Effector memory CD8-positive, alpha-beta T cell (primary cell): ENCODE results near the gene UTP15.

Experiments used
- ATAC-seq: fragments of 150-1000 bp; cut with Tn5 transposase; replicated peaks from 2 replicates; pipeline ENCODE4 v1.10.0; 2021; ENCODE audit warnings: mild to moderate bottlenecking, moderate library complexity
- DNase-seq, 3 experiments: peaks; one replicate each; pipeline ENCODE4 v3.0.0; 2021
- H3K27ac Mint-ChIP-seq, 2 donors: one replicate each; pipeline ENCODE4 v1.8.0; 2022; ENCODE audit warnings: mild to moderate bottlenecking in 2 of 2, mixed read lengths in 2 of 2, moderate library complexity in 2 of 2
- H3K27me3 Mint-ChIP-seq, 2 donors: one replicate each; pipeline ENCODE4 v1.8.0; 2022; ENCODE audit warnings: mixed read lengths in 2 of 2
- H3K36me3 Mint-ChIP-seq: one replicate; pipeline ENCODE4 v1.8.0; 2022; ENCODE audit warnings: mild to moderate bottlenecking, moderate library complexity, mixed read lengths; ENCODE audit not compliant: insufficient read depth
- H3K4me1 Mint-ChIP-seq, 2 donors: one replicate each; pipeline ENCODE4 v1.8.0; 2022; ENCODE audit warnings: low read depth in 2 of 2, mixed read lengths in 2 of 2
- H3K4me3 Mint-ChIP-seq, 2 donors: one replicate each; pipeline ENCODE4 v1.8.0; 2022; ENCODE audit warnings: mild to moderate bottlenecking in 2 of 2, mixed read lengths in 2 of 2, moderate library complexity in 2 of 2
- H3K9me3 Mint-ChIP-seq, 2 donors: one replicate each; pipeline ENCODE4 v1.8.0; 2022; ENCODE audit warnings: mixed read lengths in 2 of 2

The UTP15 gene

DNA sequence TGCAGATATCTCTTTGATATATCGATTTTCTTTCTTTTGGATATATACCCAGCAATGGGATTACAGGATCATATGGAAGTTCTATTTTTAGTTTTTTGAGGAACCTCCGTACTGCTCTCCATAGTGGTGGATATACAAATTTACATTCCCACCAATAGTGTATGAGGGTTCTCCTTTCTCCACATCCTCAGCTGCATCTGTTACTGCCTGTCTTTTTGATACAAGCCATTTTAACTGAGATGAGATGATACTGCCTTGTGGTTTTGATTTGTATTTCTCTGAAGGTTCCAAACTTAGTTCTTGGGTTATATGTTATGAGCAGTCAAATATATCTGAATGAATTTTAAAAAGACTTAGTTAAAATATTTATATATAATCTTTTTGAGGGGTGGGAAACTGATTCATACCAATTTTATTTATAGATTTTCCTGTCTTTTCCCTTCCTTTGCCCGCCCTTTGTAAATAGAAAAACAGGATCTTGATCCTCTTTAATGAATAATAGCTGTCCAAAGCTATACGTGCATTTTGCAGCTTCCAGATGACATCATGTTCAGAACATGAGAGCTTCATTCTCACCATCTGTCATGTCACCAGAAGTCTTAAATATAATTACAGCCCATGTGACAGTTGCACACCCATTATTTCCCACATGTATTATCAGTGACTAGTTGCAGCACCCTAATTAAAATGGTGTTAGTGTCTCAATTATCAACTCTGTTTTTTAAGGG is 54.2 kb downstream of the UTP15 start:
- Mint-ChIP-seq H3K27me3 (peaks cover 15 to 60% of the 10 kb centered on the region in 2 donors), H3K27ac (no peak overlapping the region), H3K4me1 (no peaks in the 10 kb centered on the region), H3K9me3 (no peaks in the 10 kb centered on the region), H3K36me3 (no peaks in the 10 kb centered on the region), H3K4me3 (no peak overlapping the region)
- no peak for DNase-seq
- ATAC-seq: no peak

DNA sequence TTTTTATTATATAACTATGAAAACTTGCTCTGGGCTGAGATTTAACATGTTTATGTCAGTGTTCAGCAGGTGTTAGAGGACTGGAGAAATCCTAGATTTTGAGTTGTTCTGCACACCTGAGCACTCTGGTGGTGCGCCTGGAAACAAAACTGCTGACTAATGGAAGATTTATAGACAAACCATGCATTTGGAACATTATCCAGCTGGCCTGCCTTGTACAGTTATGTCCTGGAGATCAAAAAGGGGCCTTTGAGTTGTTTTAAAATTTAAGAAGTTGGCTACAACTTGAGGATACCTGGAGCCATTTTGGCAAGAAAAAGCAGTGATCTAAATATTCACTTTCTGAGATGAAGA is 54.8 kb downstream of the UTP15 start:
- no peak for DNase-seq
- ATAC-seq: no peak
- Mint-ChIP-seq H3K4me1 (no peaks in the 10 kb centered on the region), H3K27me3 (peaks cover 10 to 60% of the 10 kb centered on the region in 2 donors), H3K4me3 (no peak overlapping the region), H3K9me3 (no peaks in the 10 kb centered on the region), H3K36me3 (no peaks in the 10 kb centered on the region), H3K27ac (no peak overlapping the region)

- Mint-ChIP-seq H3K4me1 (no peaks in the 10 kb centered on the region), H3K27ac (no peak overlapping the region)
Observed at GRCh38 chr5:73623060-73623459, 57.5 kb downstream of the UTP15 start.

GRCh38 chr5:73623901-73624404 is 58.4 kb downstream of the UTP15 start:
- ATAC-seq (no peak), DNase-seq (no peak)
- Mint-ChIP-seq H3K4me1 (no peaks in the 10 kb centered on the region), H3K9me3 (no peaks in the 10 kb centered on the region), H3K27me3 (peaks cover 12 to 71% of the 10 kb centered on the region in 2 donors), H3K27ac (no peak overlapping the region), H3K4me3 (no peak overlapping the region), H3K36me3 (no peaks in the 10 kb centered on the region)

More at GRCh38 chr5:73623060-73623459, 57.5 kb downstream of the UTP15 start:
- Mint-ChIP-seq H3K27me3 (peaks cover 9 to 65% of the 10 kb centered on the region in 2 donors), H3K9me3 (no peaks in the 10 kb centered on the region), H3K4me3 (no peak overlapping the region), H3K36me3 (no peaks in the 10 kb centered on the region)
- DNase-seq (no peak), ATAC-seq (no peak)

- no peak for ATAC-seq
- DNase-seq: no peak
- Mint-ChIP-seq H3K27ac (no peak overlapping the region), H3K36me3 (no peaks in the 10 kb centered on the region), H3K4me1 (no peaks in the 10 kb centered on the region), H3K9me3 (no peaks in the 10 kb centered on the region), H3K4me3 (peak overlapping the region; percentile 64 to 78), H3K27me3 (peaks cover 15 to 69% of the 10 kb centered on the region in 2 donors)
Observed at GRCh38 chr5:73624888-73625287, 59.3 kb downstream of the UTP15 start.

DNA sequence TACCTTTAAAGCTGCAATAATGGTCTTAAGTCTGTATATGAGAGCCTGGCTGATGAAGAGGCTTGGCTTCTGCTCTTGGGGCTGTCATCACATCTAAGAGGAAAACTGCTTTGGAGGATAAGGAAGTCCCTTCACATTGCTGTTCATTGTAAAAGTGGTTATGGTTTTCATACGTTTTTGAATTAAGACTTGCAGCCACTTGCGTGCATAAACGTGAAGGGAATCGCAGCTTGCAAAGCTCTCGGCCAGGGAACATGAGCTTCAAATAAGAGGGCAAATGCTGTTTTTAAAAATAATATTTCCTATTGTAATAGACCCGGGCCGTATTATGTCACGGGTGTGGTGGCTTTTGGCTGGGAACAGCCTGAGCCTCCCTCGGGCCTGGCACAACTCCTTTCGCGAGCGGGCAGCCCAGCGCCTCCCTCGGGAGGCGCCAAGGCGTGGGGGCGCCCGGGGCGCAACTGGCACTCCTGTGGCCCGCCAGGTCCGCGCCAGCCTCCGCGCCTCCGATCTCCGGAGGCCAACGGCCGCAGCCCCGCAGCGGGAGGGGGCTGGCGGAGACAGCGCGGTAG is 59.9 kb downstream of the UTP15 start:
- Mint-ChIP-seq H3K36me3 (no peaks in the 10 kb centered on the region), H3K4me3 (peak overlapping the region; percentile 64 to 78), H3K4me1 (no peaks in the 10 kb centered on the region), H3K27me3 (peaks cover 15 to 63% of the 10 kb centered on the region in 2 donors), H3K9me3 (no peaks in the 10 kb centered on the region), H3K27ac (no peak overlapping the region)
- ATAC-seq (no peak), DNase-seq (no peak)

DNA sequence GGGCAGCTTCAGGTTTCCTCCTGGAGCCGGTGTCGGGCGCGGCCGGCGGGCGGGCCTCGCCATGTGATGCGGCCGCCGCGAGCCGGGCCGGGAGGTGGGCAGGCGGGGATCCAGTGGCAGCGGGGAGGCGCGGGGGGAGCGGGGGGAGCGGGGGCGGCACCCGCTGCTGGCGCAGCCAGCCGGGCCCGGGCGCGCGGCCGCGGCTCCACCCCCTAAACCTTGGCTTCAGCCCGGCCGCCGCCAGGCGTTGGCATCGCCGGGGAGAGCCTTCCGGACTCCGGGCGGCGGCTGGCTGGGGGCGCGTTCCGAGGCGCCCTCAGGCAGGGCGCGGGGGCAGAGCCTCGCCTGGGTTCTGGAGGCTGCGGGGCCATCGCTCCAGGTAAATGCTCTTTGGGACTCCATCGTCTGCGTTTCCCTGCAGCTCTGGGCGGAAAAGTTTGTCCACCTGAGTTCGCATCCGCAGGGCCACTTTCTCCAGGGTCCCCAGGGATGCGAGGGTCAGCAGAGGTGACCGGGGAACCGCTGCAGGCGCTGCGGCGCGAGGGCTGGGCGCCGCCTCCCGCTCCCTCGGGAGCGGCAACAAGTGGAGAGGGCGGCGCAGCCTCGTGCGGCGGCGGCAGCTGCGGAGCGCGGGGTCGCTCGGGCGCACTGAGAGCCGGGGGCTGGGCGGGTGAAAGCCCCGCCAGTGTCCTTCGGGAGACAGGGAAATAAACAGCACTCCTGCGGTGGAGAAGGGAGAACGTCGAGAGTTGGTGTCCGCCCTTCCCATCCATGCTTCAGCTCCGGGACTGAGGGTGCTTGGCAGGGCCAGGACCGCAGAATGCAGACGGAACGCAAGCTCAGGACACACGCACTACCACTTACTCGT is 60.6 kb downstream of the UTP15 start, which contains the start of gene ARHGEF28:
TSS of gene ARHGEF28 (plus strand) at position 253 of the 868 bp plus-strand sequence. CDS start 58,656 bp downstream, outside the sequence.
- DNase-seq (peak; percentile 7 to 33 (median 32)), ATAC-seq (peak; percentile 90)
- Mint-ChIP-seq H3K27ac (no peak within 1 kb of the TSS), H3K4me3 (peak within 1 kb of the TSS; percentile 64 to 78), H3K27me3 (peaks cover 15 to 56% of the 10 kb centered on the region in 2 donors), H3K36me3 (no peaks in the 10 kb centered on the region), H3K9me3 (no peaks in the 10 kb centered on the region), H3K4me1 (no peaks in the 10 kb centered on the region)

- Mint-ChIP-seq H3K9me3 (no peaks in the 10 kb centered on the region), H3K27me3 (peaks cover 15 to 51% of the 10 kb centered on the region in 2 donors), H3K36me3 (no peaks in the 10 kb centered on the region), H3K4me3 (peak overlapping the region; percentile 57 to 62), H3K4me1 (no peaks in the 10 kb centered on the region), H3K27ac (no peak overlapping the region)
- ATAC-seq (no peak), DNase-seq (no peak)
Observed at GRCh38 chr5:73626814-73627313, 61.3 kb downstream of the UTP15 start.

DNA sequence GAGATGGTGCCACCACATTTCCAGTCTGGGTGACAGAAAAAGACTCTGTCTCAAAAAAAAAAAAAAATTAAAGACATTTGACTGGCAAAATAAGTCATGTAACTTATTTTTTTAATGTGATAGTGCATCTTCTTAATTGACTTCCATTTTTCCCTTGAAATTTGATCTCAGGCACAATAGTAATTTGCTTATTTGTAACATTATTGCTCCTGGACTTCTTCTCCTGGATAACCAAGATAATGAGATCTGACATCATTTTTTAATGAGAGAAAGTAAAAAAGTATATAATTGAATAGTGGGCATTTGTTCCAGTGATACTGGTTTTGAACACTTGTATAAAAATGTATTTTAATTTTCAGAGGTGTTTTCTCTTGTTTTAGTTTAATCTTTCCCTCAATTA is 63.9 kb downstream of the UTP15 start:
- Mint-ChIP-seq H3K27me3 (peaks cover 5 to 32% of the 10 kb centered on the region in 2 donors), H3K36me3 (no peaks in the 10 kb centered on the region), H3K4me1 (no peaks in the 10 kb centered on the region), H3K4me3 (no peak overlapping the region), H3K9me3 (no peaks in the 10 kb centered on the region), H3K27ac (no peak overlapping the region)
- DNase-seq (no peak), ATAC-seq (no peak)

GRCh38 chr5:73630765-73631164 is 65.2 kb downstream of the UTP15 start:
- Mint-ChIP-seq H3K4me1 (no peaks in the 10 kb centered on the region), H3K27ac (no peak overlapping the region), H3K36me3 (no peaks in the 10 kb centered on the region), H3K9me3 (no peaks in the 10 kb centered on the region), H3K27me3 (peaks cover 5 to 26% of the 10 kb centered on the region in 2 donors), H3K4me3 (no peak overlapping the region)
- DNase-seq: no peak
- no peak for ATAC-seq

DNA sequence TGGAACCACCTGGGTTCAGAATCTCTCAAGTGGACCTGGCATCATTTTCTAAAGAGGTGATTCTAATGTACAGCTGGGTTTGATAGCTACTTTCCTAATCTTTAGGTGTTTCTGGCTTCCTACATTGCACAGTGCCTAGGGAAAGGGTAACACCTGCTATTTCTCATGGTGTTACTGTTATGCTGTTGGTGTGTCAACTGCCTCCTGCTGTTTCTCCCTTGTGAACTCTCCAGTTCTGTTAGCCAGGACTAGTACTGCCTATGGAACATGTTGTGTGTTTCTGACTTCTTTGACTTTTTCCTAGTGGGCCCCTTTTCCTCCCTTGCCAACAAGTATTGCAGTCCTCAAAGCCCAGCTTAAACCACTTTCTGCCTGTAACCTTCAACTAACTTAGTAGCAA is 66.0 kb downstream of the UTP15 start:
- DNase-seq: no peak
- Mint-ChIP-seq H3K27ac (no peak overlapping the region), H3K4me3 (no peak overlapping the region)

More for the DNA sequence above, 66.0 kb downstream of the UTP15 start:
- Mint-ChIP-seq H3K36me3 (no peaks in the 10 kb centered on the region), H3K4me1 (no peaks in the 10 kb centered on the region), H3K9me3 (no peaks in the 10 kb centered on the region), H3K27me3 (peaks cover 5 to 26% of the 10 kb centered on the region in 2 donors)
- no peak for ATAC-seq
